Dendritic cell treated with granulocyte-macrophage colony-stimulating factor and Interleukin-4, amounts not matched to agents 40 ng/mL and 50 ng/mL, for 4 days (primary cell): ENCODE results near the gene ACADS.

Experiments
- H3K27ac Mint-ChIP-seq: one replicate; pipeline ENCODE4 v1.8.0; 2022; ENCODE audit warnings: mild to moderate bottlenecking, mixed read lengths
- H3K27me3 Mint-ChIP-seq: one replicate; pipeline ENCODE4 v1.8.0; 2022; ENCODE audit warnings: mild to moderate bottlenecking, mixed read lengths
- H3K36me3 Mint-ChIP-seq: one replicate; pipeline ENCODE4 v1.8.0; 2022; ENCODE audit warnings: low read depth, mixed read lengths
- H3K4me1 Mint-ChIP-seq: one replicate; pipeline ENCODE4 v1.8.0; 2022; ENCODE audit warnings: low read depth, mixed read lengths
- H3K4me3 Mint-ChIP-seq: one replicate; pipeline ENCODE4 v1.8.0; 2022; ENCODE audit warnings: mild to moderate bottlenecking, moderate library complexity, mixed read lengths
- H3K9me3 Mint-ChIP-seq: one replicate; pipeline ENCODE4 v1.8.0; 2022; ENCODE audit warnings: mixed read lengths
- intact Hi-C: fragments of 100-400 bp; cut with micrococcal nuclease; formaldehyde crosslinking; loops from one replicate; pipeline ENCODE4 v1.15.0; 2022

The ACADS gene

GRCh38 chr12:120739821-120740613, 14.4 kb downstream of the ACADS start:
- Mint-ChIP-seq H3K4me3 (no peak overlapping the region), H3K27me3 (no peaks in the 10 kb centered on the region), H3K27ac (no peak overlapping the region), H3K4me1 (no peaks in the 10 kb centered on the region), H3K9me3 (no peaks in the 10 kb centered on the region), H3K36me3 (peaks cover 38% of the 10 kb centered on the region)
- intact Hi-C loops: no loop called here

- Mint-ChIP-seq H3K4me1 (no peaks in the 10 kb centered on the region), H3K4me3 (no peak overlapping the region), H3K9me3 (no peaks in the 10 kb centered on the region), H3K36me3 (peaks cover 38% of the 10 kb centered on the region), H3K27ac (no peak overlapping the region), H3K27me3 (no peaks in the 10 kb centered on the region)
- intact Hi-C loops: no loop called here
Observed at GRCh38 chr12:120740871-120741270, 15.2 kb downstream of the ACADS start.

GRCh38 chr12:120741476-120742421, 16.1 kb downstream of the ACADS start:
- intact Hi-C loops: no loop called here
- H3K27ac Mint-ChIP-seq: no peak overlapping the region
- H3K9me3 Mint-ChIP-seq: no peaks in the 10 kb centered on the region
- H3K27me3 Mint-ChIP-seq: no peaks in the 10 kb centered on the region
- no peaks in the 10 kb centered on the region for H3K4me1 Mint-ChIP-seq
- H3K36me3 Mint-ChIP-seq: peaks cover 37% of the 10 kb centered on the region
- H3K4me3 Mint-ChIP-seq: no peak overlapping the region

DNA sequence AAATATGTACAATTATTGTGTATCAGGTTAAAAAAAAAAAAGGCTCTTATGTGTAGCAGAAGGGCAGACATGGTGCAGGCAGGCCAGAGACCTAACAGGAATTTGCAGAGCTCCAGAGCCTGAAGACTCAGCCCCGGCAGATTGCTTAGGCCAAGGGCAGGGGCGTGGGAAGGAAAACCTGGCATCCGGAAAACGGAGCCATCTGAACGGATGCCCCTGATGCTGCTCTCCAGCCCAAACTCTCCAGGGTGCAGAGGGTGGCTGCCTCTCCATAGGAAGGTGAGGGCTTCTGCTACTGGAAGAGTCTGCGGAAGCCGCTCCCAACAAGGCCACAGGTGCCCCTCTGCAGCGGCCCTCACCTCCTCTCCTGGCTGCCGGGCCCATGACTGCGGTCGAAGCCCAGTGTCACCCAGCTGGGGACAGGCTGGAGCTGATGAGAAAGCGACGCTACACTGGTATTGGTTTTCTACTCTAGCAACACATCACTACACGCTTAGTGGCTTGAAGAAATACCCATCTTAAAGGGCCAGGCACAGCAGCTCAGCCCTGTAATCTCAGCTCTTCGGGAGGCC, 19.4 kb downstream of the ACADS start:
- Mint-ChIP-seq H3K36me3 (peaks cover 6% of the 10 kb centered on the region), H3K27ac (no peak overlapping the region), H3K9me3 (no peaks in the 10 kb centered on the region), H3K4me1 (no peaks in the 10 kb centered on the region), H3K4me3 (no peak overlapping the region), H3K27me3 (no peaks in the 10 kb centered on the region)
- intact Hi-C loops: no loop called here

- Mint-ChIP-seq H3K4me1 (no peaks in the 10 kb centered on the region), H3K9me3 (no peaks in the 10 kb centered on the region), H3K27ac (no peak overlapping the region), H3K36me3 (no peaks in the 10 kb centered on the region), H3K27me3 (no peaks in the 10 kb centered on the region), H3K4me3 (no peak overlapping the region)
- intact Hi-C loops: no loop called here
Observed at GRCh38 chr12:120748242-120748641, 22.6 kb downstream of the ACADS start.

DNA sequence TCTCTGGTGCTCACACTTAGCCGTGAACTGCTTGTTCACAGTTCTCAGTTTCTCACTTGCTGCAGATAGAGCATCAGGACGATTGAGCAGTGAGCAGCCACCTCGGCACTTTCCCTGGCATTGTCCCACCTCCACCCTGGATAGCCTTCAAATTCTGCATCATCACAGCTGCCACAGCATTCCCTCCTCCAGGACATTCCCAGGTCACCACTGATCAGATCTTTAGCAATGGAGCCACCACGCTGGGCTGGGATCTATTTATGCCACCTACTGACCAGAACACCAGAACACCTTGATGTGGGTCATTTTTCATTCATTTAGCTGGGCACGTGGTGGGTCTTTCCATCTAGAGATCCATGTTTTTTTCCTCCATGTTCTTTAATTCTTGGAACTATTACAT, 23.6 kb downstream of the ACADS start:
- peaks cover 2% of the 10 kb centered on the region for H3K27me3 Mint-ChIP-seq
- no peaks in the 10 kb centered on the region for H3K9me3 Mint-ChIP-seq
- H3K36me3 Mint-ChIP-seq: no peaks in the 10 kb centered on the region
- H3K4me1 Mint-ChIP-seq: no peaks in the 10 kb centered on the region
- intact Hi-C loops: no loop called here
- H3K27ac Mint-ChIP-seq: no peak overlapping the region
- H3K4me3 Mint-ChIP-seq: no peak overlapping the region

DNA sequence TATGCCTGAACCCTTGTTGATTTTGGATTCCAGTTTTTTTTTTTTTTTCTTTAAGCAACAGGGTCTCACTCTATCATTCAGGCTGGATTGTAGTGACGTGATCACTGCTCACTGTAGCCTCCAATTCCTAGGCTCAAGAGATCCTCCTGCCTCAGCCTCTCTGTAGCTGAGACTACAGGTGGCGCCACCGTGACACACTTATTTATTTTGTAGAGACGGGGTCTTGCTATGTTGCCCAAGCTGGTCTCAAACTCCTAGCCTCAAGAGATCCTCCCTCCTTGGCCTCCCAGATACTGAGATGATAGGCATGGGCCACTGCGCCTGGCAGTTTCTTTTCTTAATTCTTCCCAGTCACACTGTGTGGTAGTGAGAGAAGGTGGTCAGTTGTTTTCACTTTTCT, 25.2 kb downstream of the ACADS start:
- no peak overlapping the region for H3K4me3 Mint-ChIP-seq
- H3K4me1 Mint-ChIP-seq: no peaks in the 10 kb centered on the region
- peaks cover 11% of the 10 kb centered on the region for H3K9me3 Mint-ChIP-seq
- H3K27ac Mint-ChIP-seq: no peak overlapping the region
- intact Hi-C loops: no loop called here
- H3K27me3 Mint-ChIP-seq: peaks cover 2% of the 10 kb centered on the region
- H3K36me3 Mint-ChIP-seq: no peaks in the 10 kb centered on the region

GRCh38 chr12:120751389-120751788, 25.8 kb downstream of the ACADS start:
- intact Hi-C loops: no loop called here
- Mint-ChIP-seq H3K4me3 (no peak overlapping the region), H3K4me1 (no peaks in the 10 kb centered on the region), H3K9me3 (peaks cover 11% of the 10 kb centered on the region), H3K27me3 (peaks cover 5% of the 10 kb centered on the region), H3K36me3 (no peaks in the 10 kb centered on the region), H3K27ac (no peak overlapping the region)

GRCh38 chr12:120754792-120755191, 29.2 kb downstream of the ACADS start:
- Mint-ChIP-seq H3K36me3 (no peaks in the 10 kb centered on the region), H3K27me3 (peaks cover 5% of the 10 kb centered on the region), H3K27ac (no peak overlapping the region), H3K4me1 (no peaks in the 10 kb centered on the region), H3K9me3 (peaks cover 11% of the 10 kb centered on the region), H3K4me3 (no peak overlapping the region)
- intact Hi-C loops: no loop called here

GRCh38 chr12:120755269-120755668, 29.6 kb downstream of the ACADS start:
- Mint-ChIP-seq H3K27ac (no peak overlapping the region), H3K9me3 (peaks cover 11% of the 10 kb centered on the region)

DNA sequence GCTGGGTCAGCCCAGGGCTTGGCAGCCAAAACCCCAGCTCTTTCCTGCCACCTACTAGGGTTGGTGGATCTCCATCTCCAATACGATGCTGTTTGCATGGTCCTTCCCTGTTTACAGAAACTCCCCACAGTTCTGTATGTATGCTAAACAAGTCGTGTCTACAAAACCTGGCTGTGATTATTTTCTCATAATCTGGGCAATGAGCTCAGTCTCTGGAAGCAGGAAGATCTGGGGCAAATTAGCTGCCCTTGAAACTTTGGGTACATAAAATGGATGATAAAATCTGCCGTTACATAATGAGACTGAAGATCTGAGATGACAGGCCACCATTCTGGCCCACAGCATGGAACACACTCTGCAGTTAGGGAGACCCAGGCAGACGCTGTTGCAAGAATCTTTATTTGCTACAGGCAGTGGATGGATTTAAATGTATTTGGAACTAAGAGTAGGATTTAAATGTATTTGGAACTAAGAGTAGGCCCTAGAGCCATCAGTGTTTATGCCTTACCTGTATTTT, 31.7 kb downstream of the ACADS start:
- Mint-ChIP-seq H3K27ac (no peak overlapping the region), H3K27me3 (peaks cover 5% of the 10 kb centered on the region), H3K4me3 (no peak overlapping the region), H3K4me1 (no peaks in the 10 kb centered on the region), H3K36me3 (peaks cover 25% of the 10 kb centered on the region), H3K9me3 (peaks cover 11% of the 10 kb centered on the region)
- intact Hi-C loops: no loop called here

More at GRCh38 chr12:120755269-120755668, 29.6 kb downstream of the ACADS start:
- Mint-ChIP-seq H3K36me3 (peaks cover 5% of the 10 kb centered on the region), H3K27me3 (peaks cover 5% of the 10 kb centered on the region), H3K4me1 (no peaks in the 10 kb centered on the region), H3K4me3 (no peak overlapping the region)
- intact Hi-C loops: no loop called here

DNA sequence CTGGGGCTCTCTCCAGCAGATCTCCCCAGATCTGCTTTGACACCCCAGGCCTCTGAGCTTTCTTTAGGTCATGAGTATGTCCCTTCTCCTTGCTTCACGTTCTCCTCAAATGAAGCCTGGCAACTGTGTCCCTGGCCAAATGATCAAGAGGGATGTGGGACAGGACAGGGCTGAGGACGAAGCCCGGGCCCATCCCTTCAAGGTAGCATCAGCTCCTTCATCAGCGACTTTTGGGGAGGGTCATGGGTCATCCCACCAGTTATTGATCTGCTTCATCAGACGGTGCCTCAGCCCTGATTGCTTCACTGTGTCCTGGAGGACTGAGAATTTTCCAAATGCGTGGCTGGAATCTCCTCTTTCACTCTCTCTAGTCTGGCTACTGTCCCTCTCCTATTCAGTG, 32.3 kb downstream of the ACADS start:
- no peak overlapping the region for H3K27ac Mint-ChIP-seq
- intact Hi-C loops: no loop called here

GRCh38 chr12:120758798-120759590, 33.4 kb downstream of the ACADS start:
- Mint-ChIP-seq H3K4me1 (no peaks in the 10 kb centered on the region), H3K36me3 (peaks cover 40% of the 10 kb centered on the region), H3K4me3 (no peak overlapping the region), H3K27ac (no peak overlapping the region), H3K9me3 (peaks cover 11% of the 10 kb centered on the region), H3K27me3 (peaks cover 3% of the 10 kb centered on the region)
- intact Hi-C loops: no loop called here

More for the DNA sequence above, 32.3 kb downstream of the ACADS start:
- peaks cover 5% of the 10 kb centered on the region for H3K27me3 Mint-ChIP-seq
- peaks cover 11% of the 10 kb centered on the region for H3K9me3 Mint-ChIP-seq
- no peak overlapping the region for H3K4me3 Mint-ChIP-seq
- H3K36me3 Mint-ChIP-seq: peaks cover 31% of the 10 kb centered on the region
- H3K4me1 Mint-ChIP-seq: no peaks in the 10 kb centered on the region
